HL-60 (cell line): ENCODE data around the gene CD8B2.

Experiments
- POLR2AphosphoS5 ChIP-seq: IDR thresholded peaks from 2 replicates; pipeline ENCODE4 v1.6.1; 2012; ENCODE audit warnings: low read depth
- SPI1 ChIP-seq: IDR thresholded peaks from 2 replicates; pipeline ENCODE4 v1.6.1; 2012; ENCODE audit warnings: low read depth, mild to moderate bottlenecking, borderline replicate concordance
- TF ChIP-seq, protein P1 (sequence below): IDR thresholded peaks from one replicate; pipeline ENCODE4 v1.5.1; 2011; ENCODE audit warnings: low read length, control low read depth, inconsistent platforms; ENCODE audit not compliant: insufficient read depth

DNA sequence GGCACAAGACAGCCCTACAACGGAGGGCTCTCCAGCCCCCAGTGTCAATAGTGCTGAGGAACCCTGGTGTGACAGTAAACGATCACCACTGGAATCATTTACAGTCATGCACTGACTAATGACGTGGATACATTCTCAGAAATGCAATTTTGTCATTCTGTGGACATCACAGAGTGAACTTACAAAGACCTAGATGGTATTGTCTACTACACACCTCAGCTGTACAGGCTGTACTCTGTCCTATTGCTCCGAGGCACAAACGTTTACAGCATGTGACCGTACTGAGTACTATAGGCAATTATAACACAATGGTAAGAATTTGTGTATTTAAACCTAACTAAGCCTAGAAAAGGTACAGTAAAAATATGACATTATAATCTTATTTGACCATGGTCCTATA is 67.2 kb downstream of the CD8B2 start:
- TF ChIP-seq, protein P1, sequence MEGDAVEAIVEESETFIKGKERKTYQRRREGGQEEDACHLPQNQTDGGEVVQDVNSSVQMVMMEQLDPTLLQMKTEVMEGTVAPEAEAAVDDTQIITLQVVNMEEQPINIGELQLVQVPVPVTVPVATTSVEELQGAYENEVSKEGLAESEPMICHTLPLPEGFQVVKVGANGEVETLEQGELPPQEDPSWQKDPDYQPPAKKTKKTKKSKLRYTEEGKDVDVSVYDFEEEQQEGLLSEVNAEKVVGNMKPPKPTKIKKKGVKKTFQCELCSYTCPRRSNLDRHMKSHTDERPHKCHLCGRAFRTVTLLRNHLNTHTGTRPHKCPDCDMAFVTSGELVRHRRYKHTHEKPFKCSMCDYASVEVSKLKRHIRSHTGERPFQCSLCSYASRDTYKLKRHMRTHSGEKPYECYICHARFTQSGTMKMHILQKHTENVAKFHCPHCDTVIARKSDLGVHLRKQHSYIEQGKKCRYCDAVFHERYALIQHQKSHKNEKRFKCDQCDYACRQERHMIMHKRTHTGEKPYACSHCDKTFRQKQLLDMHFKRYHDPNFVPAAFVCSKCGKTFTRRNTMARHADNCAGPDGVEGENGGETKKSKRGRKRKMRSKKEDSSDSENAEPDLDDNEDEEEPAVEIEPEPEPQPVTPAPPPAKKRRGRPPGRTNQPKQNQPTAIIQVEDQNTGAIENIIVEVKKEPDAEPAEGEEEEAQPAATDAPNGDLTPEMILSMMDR = no peak
- TF ChIP-seq POLR2AphosphoS5 (no peak), SPI1 (no peak)
